IPS-NIHi11 (cell line): ENCODE results near the gene NFIC.
"Not testable (repeated sequence)": the region's sequence is repeated elsewhere in the genome, so short reads cannot be mapped to it uniquely, and the experiment has no call there.

Experiments used
- DNase-seq: peaks from one replicate; pipeline ENCODE4 v3.0.0; 2012; ENCODE audit warnings: mixed read lengths, low spot score

The NFIC gene

GRCh38 chr19:3336680-3337523 lies 29.5 kb upstream of the NFIC start:
- DNase-seq: no peak

DNA sequence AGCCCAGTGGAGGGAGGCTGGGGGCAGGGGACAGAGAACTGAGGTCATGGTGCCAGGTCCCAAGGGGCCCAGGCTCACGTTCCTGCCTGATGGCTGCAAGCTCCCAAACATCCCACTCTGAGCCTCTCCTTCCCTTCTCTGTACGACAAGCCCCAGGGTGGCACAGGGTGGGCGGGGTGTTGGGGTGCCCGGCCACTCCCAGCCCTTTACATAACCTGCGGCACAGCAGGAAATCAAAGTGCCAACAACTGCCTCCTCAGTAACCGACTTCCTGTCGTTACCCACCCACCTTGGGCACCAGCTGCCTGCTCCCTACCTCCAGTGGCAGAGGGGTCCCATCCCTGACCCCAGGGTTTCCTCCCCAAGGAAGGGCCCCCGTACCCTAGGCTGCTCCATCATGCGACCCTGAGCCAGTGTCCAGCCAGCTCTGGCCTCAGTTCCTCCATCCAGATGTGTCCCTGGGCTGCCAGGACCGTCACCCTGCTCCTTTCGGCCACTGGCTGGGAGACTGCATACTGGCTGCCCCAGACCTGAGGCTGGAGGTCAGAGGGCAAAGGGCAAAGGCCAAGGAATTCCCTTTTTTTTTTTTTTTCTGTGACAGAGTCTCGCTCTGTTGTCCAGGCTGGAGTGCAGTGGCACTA lies 27.7 kb upstream of the NFIC start:
- no peak for DNase-seq

GRCh38 chr19:3340340-3340739 lies 26.0 kb upstream of the NFIC start:
- no peak for DNase-seq

- no peak for DNase-seq
Measured at GRCh38 chr19:3342246-3342645, 24.1 kb upstream of the NFIC start.

GRCh38 chr19:3342962-3343361 lies 23.4 kb upstream of the NFIC start:
- DNase-seq: not testable (repeated sequence)

GRCh38 chr19:3343619-3344502 lies 22.5 kb upstream of the NFIC start:
- DNase-seq: peak; percentile 87

- DNase-seq: no peak
Measured at GRCh38 chr19:3344608-3345598, 21.5 kb upstream of the NFIC start.

GRCh38 chr19:3345850-3346460 lies 20.4 kb upstream of the NFIC start:
- DNase-seq: no peak

DNA sequence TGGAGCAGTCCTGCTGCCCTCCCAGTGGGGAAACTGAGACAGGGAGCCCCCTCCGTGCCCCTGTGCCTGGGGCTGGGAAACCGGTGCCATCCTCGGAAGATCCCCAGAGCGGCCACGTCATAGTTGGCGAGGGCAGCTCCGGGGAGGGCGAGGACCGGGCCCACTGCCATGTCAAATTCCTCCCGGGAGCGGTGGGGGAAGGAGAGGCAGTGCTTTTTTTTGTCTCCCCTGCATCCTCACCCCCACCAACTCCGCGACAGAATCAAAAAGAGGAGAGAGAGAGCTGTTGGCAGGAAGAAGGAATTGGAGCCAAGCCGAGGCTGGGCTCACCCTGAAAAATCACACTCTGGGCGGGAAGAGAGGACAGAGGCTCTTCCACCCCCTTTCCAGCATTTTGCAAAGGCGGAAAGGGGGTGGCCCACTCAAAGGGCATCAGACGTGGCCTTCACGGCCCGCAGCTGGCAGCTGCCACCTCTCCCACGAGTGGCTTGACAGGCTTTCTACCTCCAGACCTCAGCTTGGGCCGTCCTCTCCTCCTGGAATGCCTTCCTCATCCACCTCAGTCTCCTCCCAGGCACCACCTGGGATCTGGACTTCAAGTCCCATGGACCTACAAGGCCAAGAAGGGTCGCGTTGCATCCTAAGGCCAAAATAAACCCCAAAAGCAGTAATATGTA lies 19.6 kb upstream of the NFIC start:
- DNase-seq: no peak

- DNase-seq: no peak
Measured at GRCh38 chr19:3348042-3348441, 18.3 kb upstream of the NFIC start.

DNA sequence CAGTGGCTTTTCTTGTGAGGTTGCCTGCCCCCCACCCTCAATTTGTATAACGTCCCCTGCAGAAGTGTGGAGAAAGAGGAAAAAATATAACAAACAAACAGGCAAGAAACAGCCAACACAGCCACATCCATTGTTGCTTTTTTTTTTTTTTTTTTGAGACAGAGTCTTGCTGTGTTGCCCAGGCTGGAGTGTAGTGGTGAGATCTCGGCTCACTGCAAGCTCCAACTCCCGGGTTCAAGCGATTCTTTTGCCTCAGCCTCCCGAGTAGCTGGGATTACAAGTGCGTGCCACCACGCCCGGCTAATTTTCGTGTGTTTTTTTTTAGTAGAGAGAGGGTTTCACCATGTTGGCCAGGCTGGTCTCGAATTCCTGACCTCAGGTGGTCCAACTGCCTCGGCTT lies 17.9 kb upstream of the NFIC start:
- not testable (repeated sequence) for DNase-seq

- DNase-seq: no peak
Measured at GRCh38 chr19:3350014-3350663, 16.2 kb upstream of the NFIC start.

DNA sequence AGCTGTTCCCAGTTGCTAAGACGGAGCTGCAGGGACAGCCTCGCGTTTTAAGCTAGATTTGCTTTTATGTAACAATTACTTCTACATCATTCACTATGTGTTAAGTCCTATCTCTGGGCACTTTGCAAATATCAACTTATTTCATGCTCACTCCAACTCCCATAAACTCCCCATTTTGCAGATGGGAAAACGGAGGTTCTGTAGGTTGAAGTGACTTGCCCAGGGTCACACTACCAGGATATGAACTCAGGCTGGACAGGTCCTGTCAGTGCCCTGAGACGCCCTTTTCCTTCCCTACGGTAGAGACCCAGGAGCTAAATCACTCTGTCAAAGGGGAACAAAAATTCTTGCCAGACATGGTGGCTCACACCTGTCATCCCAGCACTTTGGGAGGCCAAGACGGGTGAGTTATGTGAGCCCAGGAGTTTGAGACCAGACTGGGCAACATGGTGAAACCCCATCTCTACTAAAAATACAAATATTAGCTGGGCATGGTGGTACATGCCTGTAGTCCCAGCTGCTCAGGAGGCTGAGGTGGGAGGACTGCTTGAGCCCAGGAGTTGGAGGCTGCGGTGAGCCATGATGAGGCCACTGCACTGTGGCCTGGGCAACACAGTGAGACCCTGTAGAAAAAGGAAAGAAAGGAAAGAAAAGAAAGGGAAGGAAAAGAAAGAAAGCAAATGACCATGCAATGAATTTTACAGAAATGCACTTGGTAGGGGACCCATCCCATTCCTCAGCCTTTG lies 14.5 kb upstream of the NFIC start:
- DNase-seq: no peak

DNA sequence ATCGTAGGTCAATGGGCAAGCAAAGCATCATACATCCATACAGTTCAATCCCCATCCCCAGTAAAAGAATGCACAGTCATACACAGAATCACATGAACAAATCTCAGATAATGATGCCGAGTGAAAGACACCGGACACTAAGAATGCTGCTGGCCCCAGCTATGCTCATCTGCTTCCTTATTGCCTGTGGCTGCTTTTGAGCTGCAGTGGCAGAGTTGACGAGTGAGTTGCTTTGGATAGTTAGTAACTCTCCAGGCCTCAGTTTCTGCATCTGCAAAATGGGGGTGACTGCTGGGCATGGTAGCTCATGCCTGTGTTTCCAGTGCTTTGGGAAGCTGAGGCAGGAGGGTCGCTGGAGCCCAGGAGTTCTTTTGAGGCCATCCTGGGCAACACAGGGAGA lies 12.9 kb upstream of the NFIC start:
- no peak for DNase-seq

- no peak for DNase-seq
Measured at GRCh38 chr19:3356805-3357204, 9.6 kb upstream of the NFIC start.

- peak; percentile 73 for DNase-seq
Measured at GRCh38 chr19:3357271-3357991, 9.0 kb upstream of the NFIC start.

DNA sequence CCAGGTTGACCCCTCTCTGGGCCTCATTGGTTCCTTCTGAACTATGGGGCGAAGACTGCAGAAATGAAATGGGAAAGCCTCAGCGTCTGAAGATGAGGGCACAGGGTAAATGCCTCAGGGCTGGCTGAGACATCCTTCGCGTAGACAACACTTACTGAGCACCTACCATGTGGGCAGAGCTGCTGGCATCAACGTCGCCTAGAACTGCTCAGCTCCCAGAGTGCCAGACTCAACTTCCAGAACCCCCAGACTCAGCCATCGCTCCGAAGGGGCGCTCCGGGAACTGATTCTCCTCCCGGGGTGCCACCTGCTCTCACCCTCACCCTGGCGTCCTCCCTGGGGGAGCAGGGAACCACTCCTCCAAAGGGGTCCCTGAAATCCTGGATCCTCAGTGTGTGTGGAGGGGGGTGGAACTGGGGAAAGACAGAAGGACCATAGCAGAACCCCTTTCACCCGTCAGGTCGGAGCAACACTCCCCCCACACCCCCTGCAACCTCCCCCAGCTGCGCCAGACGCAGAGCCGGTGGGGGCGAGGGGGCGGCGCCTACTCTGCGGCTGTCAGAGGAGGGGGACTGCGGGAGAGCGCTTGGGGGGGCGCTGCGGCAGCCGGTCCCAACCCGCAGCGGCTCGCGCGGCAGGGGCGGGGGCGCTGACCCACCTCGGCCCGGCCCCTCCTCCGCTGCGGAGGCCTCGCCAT lies 8.2 kb upstream of the NFIC start:
- DNase-seq: no peak

GRCh38 chr19:3358689-3359014 lies 7.7 kb upstream of the NFIC start:
- DNase-seq: no peak
